T-helper 1 cell treated with Interleukin-12 subunit alpha and Interleukin-12 subunit beta and Interleukin-4 antibody, amounts not matched to agents 30 μg/mL and 1 μg/mL, for 36 hours (primary cell): ENCODE measurements around the gene MRPL23.

ENCODE experiments used
- H3K27ac Mint-ChIP-seq: one replicate; pipeline ENCODE4 v1.8.0; 2021; ENCODE audit warnings: mild to moderate bottlenecking, mixed read lengths
- H3K27me3 Mint-ChIP-seq: one replicate; pipeline ENCODE4 v1.8.0; 2021; ENCODE audit warnings: low read depth, mixed read lengths
- H3K36me3 Mint-ChIP-seq: one replicate; pipeline ENCODE4 v1.8.0; 2021; ENCODE audit warnings: low read depth, mixed read lengths
- H3K4me1 Mint-ChIP-seq: one replicate; pipeline ENCODE4 v1.8.0; 2021; ENCODE audit warnings: low read depth, mixed read lengths
- H3K4me3 Mint-ChIP-seq: one replicate; pipeline ENCODE4 v1.8.0; 2021; ENCODE audit warnings: mild to moderate bottlenecking, moderate library complexity, mixed read lengths
- H3K9me3 Mint-ChIP-seq: one replicate; pipeline ENCODE4 v1.8.0; 2021; ENCODE audit warnings: mixed read lengths

Gene MRPL23

DNA sequence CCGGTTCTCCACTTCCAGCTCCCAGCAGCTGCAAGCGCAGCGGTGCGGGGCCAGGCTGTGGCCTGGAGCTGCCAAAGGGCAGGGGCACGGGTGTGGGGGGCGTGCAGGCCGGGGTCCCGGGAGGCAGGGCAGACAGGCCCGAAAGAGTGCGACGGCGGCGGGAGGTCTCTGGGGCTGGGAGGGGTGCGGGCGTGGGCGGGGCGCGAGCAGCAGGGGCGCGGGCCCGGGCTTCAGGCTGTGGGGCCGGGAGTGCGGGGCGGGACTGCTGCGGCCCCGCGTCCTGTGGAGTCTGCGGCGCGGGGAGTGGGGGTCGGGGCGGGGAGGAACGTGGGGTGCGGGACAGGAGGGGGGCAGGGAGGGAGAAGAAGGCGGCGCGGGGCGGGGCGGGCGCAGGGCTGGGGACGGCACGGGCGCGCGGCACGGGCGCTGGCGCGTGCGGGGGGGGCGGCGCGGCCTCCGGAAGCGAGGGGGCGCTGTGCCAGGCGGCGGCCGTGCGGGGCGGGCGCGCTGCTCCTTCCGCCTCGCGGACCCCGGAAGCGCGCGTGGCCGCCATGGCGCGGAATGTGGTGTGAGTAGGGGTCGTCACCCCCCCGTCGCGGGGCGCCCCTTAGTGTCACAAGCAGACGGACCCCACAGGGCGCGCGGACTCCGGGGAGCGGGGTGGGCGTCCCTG, at the start of gene MRPL23:
Gene MRPL23, plus strand, starts transcription at position 521 of the 673 bp plus-strand sequence. Its CDS starts 31 bp downstream, at position 552.
- Mint-ChIP-seq H3K27me3 (no peaks in the 10 kb centered on the region), H3K27ac (no peak within 1 kb of the TSS), H3K4me3 (no peak within 1 kb of the TSS), H3K4me1 (no peaks in the 10 kb centered on the region), H3K36me3 (no peaks in the 10 kb centered on the region), H3K9me3 (no peaks in the 10 kb centered on the region)

DNA sequence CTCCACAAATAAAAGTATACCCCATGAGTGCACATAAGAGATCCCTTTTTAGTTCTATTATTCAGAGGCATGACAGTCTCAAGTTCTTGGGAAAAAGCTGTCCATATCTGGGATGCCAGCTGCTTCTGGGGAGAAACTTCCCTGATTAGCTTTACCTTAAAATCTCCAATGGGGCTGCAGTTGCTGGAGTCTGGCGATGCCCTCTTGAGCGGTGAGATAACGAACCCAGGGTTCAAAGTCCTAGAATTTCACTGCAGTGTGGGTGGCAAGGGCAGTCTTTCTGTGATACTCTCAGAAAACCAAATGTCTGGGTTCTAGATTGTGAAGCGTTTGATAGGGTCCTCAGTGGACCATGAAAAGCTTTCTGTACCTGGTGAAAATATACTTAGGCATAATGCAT, 48.0 kb upstream of the MRPL23 start:
- Mint-ChIP-seq H3K9me3 (no peaks in the 10 kb centered on the region), H3K4me3 (no peak overlapping the region), H3K36me3 (no peaks in the 10 kb centered on the region), H3K4me1 (no peaks in the 10 kb centered on the region), H3K27me3 (peaks cover 30% of the 10 kb centered on the region), H3K27ac (no peak overlapping the region)

DNA sequence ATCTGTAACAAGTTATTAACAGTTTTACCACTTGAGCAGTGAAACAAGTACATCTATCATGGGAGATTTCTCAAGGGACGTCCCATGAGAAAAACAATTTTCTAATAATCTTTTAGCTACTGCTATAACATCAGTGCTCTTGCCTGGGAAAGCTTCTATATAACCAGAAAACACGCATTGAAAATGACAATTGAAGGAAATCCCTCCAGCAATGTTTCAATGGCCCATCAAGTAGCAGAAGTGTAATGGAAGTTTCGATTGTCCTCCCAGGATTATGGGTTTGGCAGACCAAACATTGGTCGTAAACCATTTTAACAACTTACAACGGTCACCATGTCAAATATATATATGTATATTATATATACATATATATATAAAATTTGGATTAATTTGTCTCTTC, 47.4 kb upstream of the MRPL23 start:
- no peak overlapping the region for H3K4me3 Mint-ChIP-seq
- H3K27me3 Mint-ChIP-seq: peaks cover 30% of the 10 kb centered on the region
- no peaks in the 10 kb centered on the region for H3K9me3 Mint-ChIP-seq
- no peaks in the 10 kb centered on the region for H3K36me3 Mint-ChIP-seq
- no peaks in the 10 kb centered on the region for H3K4me1 Mint-ChIP-seq
- H3K27ac Mint-ChIP-seq: no peak overlapping the region

DNA sequence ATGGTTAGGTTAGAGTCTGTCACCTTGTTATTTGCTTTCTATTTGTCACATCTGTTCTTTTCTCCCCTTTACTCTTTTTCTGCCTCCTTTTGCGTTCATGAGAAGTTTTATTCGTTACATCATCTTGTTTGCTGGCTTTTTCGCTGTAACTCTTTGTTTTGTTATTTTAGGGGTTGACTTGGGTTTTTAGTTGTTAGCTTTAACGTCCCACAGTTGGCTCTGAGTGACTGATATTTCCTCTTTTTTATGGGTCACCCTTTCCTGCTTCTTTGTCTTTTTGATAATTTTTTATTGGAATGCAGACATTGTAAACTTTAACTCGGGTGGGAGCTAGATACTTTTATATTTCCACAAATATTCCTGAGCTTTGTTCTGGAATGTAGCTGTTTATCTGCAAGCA, 41.0 kb upstream of the MRPL23 start:
- Mint-ChIP-seq H3K4me3 (no peak overlapping the region), H3K36me3 (no peaks in the 10 kb centered on the region), H3K27ac (no peak overlapping the region), H3K9me3 (no peaks in the 10 kb centered on the region), H3K27me3 (peaks cover 12% of the 10 kb centered on the region), H3K4me1 (no peaks in the 10 kb centered on the region)

DNA sequence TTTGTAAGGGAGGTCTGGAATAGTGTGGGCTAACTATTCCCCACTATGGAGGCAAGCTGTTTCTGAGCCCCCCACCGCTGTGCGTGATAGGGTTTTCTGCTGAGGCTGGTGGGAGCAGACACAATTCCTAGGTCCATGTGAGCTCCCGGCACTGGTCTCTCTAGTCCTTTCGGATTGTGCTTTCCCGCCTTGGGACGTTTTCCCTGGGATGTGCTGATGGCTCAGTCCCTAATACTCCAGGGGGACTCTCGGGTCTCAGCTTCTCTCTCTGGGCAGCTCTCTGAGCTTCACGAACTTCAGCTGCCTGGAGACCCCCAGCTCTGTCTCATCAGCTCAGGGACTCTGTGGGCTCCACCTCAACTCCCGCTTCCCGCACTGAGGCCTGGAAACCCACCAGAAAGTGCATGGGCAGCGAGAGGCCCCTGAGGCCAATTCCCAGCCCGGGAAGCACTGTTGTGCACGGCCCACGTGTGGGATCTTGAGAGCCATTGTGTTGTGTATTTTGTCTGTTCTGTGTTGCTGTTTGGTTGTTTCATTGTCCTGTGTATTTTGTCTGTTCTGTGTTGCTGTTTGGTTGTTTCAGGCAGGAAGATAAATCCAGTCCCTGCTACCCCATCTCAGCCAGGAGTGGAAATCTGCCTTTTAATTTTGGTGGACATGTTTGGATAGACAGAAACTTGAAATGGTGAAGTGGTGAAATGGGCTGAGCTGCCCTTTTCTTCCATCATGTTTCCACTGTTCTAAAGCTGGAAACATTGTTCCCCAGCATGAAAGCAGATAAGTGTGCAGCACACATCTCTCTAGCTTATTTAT, 40.3 kb upstream of the MRPL23 start:
- no peak overlapping the region for H3K27ac Mint-ChIP-seq
- H3K36me3 Mint-ChIP-seq: no peaks in the 10 kb centered on the region
- peaks cover 12% of the 10 kb centered on the region for H3K27me3 Mint-ChIP-seq
- H3K4me1 Mint-ChIP-seq: no peaks in the 10 kb centered on the region
- no peak overlapping the region for H3K4me3 Mint-ChIP-seq
- H3K9me3 Mint-ChIP-seq: no peaks in the 10 kb centered on the region

DNA sequence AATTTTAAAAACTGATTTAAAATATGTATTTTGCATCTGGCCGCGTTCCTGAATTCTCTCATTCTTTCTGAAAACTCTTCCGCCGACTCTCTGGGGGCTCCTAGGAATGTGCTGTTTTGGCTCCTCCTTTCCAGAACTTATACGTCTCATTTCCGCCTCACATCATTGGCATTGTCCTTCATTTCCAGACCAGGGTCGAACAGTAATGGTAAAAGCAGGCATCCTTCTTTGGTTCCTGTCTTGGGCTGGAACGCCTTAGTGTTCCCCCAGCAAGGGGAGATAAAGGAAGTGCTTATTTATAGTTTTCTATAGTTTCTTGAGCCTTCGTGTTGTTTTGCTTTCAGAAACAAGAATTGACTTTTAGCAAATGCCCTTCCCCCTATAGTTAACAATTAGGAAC, 38.5 kb upstream of the MRPL23 start:
- Mint-ChIP-seq H3K27ac (no peak overlapping the region), H3K4me1 (no peaks in the 10 kb centered on the region), H3K27me3 (peaks cover 15% of the 10 kb centered on the region), H3K9me3 (no peaks in the 10 kb centered on the region), H3K4me3 (no peak overlapping the region), H3K36me3 (no peaks in the 10 kb centered on the region)

DNA sequence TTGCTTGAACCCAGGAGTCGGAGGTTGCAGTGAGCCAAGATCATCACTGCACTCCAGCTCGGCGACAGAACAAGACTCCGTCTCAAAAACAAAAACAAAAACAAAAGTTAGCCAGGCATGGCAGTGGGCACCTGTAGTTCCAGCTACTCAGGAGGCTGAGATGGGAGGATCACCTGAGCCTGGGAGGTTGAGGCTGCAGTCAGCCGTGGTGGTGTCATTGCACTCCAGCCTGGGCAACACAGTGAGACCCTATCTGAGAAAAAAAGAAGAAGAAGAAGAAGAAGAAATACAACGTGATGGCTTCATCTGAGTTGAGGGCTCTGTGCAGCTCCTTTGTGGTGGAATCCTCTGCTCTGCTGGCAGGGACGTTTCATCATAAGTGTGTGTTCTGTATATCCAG, 37.6 kb upstream of the MRPL23 start:
- H3K4me1 Mint-ChIP-seq: no peaks in the 10 kb centered on the region
- no peak overlapping the region for H3K4me3 Mint-ChIP-seq
- H3K9me3 Mint-ChIP-seq: no peaks in the 10 kb centered on the region
- no peaks in the 10 kb centered on the region for H3K36me3 Mint-ChIP-seq
- no peak overlapping the region for H3K27ac Mint-ChIP-seq
- peaks cover 17% of the 10 kb centered on the region for H3K27me3 Mint-ChIP-seq

DNA sequence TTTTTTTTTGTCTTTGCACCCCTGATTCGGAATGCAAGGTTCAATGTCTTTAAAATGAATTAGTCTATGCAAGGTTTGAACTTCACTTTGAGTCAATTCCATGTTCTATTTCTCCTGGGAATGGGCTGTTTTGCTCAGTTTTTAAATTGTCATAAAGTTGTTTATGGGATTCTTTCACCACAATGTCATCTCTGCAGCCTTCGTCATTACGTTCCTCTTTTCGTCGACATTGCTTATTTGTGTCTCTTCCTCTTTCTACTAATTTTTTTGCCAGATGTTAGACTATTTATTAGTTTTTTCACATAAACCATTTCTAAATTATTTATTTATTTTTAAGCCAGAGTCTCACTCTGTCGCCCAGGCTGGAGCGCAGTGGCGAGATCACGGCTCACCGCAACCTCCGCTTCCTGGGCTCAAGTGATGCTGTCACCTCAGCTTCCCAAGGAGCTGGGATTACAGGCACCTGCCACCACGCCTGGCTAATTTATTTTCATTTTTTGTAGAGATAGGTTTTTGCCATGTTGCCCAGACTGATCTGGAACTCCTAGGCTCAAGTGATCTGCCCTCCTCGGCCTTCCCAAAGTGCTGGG, 34.7 kb upstream of the MRPL23 start:
- no peak overlapping the region for H3K4me3 Mint-ChIP-seq
- no peaks in the 10 kb centered on the region for H3K9me3 Mint-ChIP-seq
- peaks cover 2% of the 10 kb centered on the region for H3K36me3 Mint-ChIP-seq
- H3K27me3 Mint-ChIP-seq: peaks cover 12% of the 10 kb centered on the region
- no peak overlapping the region for H3K27ac Mint-ChIP-seq
- peaks cover 3% of the 10 kb centered on the region for H3K4me1 Mint-ChIP-seq

DNA sequence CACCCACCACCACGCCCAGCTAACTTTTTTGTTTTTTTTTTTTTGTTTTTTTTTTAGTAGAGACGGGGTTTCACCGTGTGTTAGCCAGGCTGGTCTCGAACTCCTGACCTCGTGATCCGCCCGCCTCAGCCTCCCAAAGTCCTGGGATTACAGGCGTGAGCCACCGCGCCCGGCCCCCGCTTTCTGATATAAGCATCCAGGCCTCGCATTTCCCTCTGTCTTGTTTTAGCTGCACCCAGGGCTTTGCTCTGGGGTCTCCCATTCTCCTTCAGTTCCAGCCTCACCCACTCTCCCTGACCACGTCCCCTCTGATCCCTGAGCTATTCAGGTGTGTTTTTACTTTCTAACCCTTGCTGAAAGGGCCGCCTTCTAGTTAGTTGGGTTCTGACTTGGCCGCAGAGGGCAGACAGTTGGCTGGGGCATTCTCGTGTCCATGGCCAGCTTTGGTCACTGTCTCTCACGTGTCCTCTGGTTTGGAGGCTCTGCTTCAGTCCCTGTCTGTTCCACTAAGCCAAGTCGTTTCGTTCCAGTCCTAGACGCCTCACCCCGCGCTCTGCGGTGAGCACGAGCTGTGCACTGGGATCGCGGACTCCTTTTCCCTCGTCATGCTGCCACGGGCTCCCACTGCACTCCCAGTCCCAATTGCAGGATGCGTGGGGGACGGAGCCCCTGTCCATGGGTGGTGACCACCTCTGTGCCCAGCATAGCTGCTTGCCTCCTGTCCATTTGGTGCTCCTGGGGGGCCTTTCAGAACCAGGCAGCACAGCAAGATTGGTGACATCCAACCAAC, 33.7 kb upstream of the MRPL23 start:
- H3K36me3 Mint-ChIP-seq: peaks cover 2% of the 10 kb centered on the region
- no peak overlapping the region for H3K27ac Mint-ChIP-seq
- peaks cover 3% of the 10 kb centered on the region for H3K4me1 Mint-ChIP-seq
- no peaks in the 10 kb centered on the region for H3K9me3 Mint-ChIP-seq
- H3K4me3 Mint-ChIP-seq: no peak overlapping the region
- H3K27me3 Mint-ChIP-seq: peaks cover 9% of the 10 kb centered on the region

DNA sequence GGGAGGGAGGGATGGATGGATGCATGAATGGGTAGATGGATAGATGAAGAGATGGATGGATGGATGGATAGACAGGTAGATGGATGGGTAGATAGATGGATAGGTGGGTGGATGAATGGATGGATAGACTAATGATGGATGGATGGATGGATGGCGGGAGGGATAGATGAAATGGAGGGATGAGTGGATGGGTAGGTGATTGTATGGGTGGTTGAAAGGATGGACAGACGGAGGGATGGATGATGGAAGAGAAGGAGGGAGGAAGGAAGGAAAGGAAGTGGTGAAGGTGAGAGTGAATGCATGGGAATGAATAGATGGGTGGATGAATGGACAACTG, 31.4 kb upstream of the MRPL23 start:
- peaks cover 5% of the 10 kb centered on the region for H3K27me3 Mint-ChIP-seq
- H3K27ac Mint-ChIP-seq: no peak overlapping the region
- H3K4me3 Mint-ChIP-seq: no peak overlapping the region

DNA sequence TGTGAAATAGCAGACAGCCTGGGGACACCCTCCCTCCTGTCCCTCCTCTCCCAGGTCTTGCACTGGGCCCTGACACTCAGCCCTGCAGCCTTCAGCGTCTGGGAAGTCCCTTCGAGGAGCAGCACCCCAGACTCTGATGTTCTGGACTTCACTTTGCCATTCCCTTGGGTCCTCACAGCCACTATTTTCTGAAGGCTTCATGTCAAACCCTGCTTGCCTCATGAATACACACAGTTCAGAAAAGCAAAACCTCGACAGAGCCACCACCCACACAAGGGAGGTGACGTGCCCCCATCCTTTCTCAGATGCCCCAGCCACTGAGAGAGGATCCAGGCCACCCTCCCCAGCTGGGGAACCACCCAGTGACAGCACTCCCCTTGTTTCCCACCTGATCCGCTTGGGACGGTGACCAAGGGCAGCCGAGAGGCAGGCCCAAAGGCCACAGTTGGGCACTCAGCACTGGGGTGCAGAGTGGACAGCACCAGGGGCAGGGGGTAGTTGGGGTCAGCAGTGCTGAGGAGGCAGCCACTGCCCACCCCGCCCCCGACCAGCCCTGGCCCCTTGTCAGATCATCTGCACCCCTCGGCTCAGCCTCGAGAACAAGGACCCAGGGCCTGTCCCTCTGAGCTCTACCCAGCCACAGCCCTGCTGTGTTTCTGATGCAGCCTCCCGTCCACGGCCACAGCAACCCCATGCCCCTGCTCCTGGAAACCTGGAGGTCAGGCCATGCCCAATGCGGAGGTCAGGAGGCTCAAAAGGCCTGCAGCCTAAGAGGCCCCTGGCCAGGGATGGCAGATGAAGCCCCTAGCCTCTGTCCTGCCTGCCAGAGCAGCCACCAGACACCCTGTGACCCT, 30.8 kb upstream of the MRPL23 start:
- Mint-ChIP-seq H3K36me3 (peaks cover 2% of the 10 kb centered on the region), H3K9me3 (no peaks in the 10 kb centered on the region), H3K4me1 (peaks cover 3% of the 10 kb centered on the region), H3K27ac (no peak overlapping the region), H3K4me3 (no peak overlapping the region), H3K27me3 (peaks cover 5% of the 10 kb centered on the region)

More for the DNA sequence above, 31.4 kb upstream of the MRPL23 start:
- Mint-ChIP-seq H3K4me1 (peaks cover 3% of the 10 kb centered on the region), H3K36me3 (peaks cover 2% of the 10 kb centered on the region), H3K9me3 (no peaks in the 10 kb centered on the region)

DNA sequence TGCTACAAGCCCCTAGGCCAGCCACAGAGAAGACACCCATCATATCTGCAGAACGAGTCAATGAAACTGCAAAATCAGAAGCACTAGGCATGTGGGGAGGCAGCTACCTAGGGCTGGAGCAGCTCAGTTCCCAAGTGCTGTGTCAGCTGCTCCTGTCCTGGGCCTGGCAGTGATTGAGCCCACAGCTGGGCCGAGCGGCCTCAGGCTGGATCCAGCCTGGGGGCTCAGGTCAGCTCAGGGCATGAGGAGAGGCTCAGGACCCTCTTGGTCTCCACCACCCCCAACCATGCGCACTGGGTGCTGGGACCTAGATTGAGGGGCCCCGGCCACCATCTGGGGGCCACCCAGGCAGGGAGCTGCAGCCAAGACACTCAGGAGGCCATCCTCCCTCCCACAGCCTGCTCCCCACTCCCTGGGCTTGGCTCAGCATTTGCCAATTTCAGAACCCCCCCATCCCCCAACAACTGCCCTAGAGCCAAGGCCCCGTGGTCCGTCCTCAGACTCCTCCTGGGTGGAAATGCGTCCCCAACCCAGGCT, 30.1 kb upstream of the MRPL23 start:
- Mint-ChIP-seq H3K27me3 (peaks cover 5% of the 10 kb centered on the region), H3K36me3 (peaks cover 2% of the 10 kb centered on the region), H3K27ac (no peak overlapping the region), H3K9me3 (no peaks in the 10 kb centered on the region), H3K4me3 (no peak overlapping the region), H3K4me1 (peaks cover 3% of the 10 kb centered on the region)

DNA sequence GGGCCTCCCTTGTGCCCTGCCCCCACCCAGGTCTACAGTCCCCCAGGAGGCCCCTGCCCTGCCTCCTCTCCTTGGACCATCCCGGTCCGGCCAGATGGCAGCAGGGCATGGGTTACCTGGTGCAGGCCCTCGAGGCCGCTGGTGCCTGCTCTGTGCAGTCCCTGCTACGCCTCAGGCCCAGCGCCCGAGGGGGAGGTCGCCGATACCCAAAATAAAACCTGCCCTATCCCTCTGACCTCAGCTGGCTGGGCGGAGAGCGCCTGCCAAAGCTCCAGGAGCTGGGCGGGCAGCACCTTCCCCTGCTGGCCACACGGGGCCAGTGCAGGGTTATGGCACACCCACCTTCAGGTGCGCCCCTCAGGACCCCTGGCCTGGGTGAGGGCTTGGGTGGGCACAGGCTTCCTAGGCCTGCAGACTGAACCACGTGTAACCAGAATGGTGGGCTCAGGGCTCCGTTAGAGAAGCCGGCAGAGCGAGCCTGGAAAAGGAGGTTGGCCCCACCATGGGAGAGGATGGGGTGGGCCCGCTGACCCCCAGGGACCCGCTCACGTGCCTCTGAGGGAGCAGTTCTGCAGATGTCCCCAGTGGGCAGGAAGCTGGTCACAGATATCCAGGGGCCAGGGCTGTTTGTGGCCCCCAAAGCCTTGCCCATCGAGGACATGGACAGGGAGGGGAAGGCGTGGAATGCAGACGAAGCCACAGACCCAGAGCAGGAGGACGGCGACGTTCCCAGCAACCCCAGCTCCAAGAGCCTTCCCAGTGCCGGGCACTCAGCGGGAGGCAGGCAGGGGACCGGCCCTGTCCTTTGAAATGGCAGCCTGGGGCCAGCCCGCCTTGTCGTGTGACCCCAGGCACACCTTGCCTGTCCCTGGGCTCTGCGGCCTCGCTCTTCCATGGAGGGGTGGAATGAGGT, 29.4 kb upstream of the MRPL23 start:
- Mint-ChIP-seq H3K36me3 (peaks cover 2% of the 10 kb centered on the region), H3K4me1 (peaks cover 4% of the 10 kb centered on the region), H3K27me3 (peaks cover 5% of the 10 kb centered on the region), H3K9me3 (no peaks in the 10 kb centered on the region), H3K4me3 (no peak overlapping the region), H3K27ac (no peak overlapping the region)
